D721Med (cell line): Measurements from ENCODE around the gene ZBTB17.

Source experiments
- DNase-seq: peaks from one replicate; pipeline ENCODE4 v3.0.0; 2011; ENCODE audit warnings: low spot score; ENCODE audit not compliant: insufficient read length
- FAIRE-seq: peaks from 2 replicates; lab custom pipeline; 2011; peaks lifted over from hg19 to GRCh38; lab: Jason Lieb, UNC
- TF ChIP-seq, protein P1 (sequence below): IDR thresholded peaks from 2 replicates; pipeline ENCODE4 v1.5.1; 2012; ENCODE audit warnings: mild to moderate bottlenecking, control low read depth; ENCODE audit not compliant: insufficient read depth; ENCODE audit errors: missing control alignments

Gene ZBTB17

DNA sequence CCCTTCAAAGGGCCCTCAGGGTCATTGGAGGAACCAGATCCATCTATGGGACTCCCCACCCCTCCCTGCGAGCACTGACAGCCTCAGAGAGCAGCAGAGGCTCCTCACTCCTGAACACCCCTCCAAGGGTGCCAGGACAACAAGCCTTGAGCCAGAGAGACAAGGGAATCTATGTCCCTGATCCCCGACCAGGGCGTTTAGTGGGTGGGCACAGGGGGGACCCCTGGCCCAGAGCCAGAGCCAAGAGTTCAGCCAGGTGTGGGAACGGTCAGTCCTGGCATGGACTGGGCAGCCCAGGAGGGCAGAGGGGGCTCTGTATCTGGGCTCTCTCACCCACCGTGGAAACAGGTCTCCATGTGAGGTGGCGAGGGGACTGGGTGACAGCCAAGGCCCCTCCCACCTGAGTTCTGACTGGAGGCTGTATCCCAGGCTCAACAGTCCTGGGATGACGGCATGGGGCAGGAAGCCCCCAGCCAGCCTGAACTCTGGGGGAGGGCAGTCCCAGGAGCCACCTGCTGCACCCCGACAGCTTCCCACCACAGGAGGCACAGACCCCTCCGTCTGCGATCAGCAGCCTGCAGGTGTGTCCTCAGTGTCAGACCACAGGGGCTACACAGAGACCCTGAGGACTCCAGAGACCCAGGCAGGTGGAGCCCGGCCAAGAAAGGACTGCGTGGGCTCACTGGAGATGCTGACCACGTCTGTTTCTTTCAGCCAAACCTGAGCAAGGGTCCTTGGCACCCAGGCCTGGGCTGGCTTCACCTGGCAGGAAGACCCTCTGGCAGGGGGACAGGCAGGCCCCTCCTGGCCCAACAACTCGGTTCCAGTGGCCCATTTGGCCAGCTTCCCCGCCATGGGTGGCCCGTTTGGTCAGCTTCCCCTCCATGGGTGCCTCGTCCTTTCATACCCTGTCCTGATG is 16.9 kb upstream of the ZBTB17 start:
- FAIRE-seq (no peak), DNase-seq (no peak)
- TF ChIP-seq, protein P1, sequence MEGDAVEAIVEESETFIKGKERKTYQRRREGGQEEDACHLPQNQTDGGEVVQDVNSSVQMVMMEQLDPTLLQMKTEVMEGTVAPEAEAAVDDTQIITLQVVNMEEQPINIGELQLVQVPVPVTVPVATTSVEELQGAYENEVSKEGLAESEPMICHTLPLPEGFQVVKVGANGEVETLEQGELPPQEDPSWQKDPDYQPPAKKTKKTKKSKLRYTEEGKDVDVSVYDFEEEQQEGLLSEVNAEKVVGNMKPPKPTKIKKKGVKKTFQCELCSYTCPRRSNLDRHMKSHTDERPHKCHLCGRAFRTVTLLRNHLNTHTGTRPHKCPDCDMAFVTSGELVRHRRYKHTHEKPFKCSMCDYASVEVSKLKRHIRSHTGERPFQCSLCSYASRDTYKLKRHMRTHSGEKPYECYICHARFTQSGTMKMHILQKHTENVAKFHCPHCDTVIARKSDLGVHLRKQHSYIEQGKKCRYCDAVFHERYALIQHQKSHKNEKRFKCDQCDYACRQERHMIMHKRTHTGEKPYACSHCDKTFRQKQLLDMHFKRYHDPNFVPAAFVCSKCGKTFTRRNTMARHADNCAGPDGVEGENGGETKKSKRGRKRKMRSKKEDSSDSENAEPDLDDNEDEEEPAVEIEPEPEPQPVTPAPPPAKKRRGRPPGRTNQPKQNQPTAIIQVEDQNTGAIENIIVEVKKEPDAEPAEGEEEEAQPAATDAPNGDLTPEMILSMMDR: no peak

DNA sequence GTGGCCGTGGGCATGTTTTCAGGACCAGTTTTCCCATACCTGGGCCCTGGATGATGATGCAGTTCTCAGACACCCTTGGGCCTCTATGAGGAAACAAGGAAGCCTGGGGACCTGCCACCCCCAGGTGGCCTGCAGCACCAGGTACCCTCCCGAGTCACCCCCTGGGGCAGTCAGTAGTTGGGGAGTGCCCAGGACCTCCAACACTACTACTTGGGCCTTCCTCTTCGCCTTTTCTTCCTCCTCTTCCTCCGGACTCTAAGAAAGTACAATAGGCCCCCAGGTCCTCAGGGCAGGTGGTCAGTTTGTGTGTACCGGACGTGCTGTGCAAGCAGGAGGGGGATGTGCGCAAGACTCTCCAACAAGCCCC is 16.3 kb upstream of the ZBTB17 start:
- no peak for FAIRE-seq
- DNase-seq: no peak
- TF ChIP-seq, protein P1: no peak

DNA sequence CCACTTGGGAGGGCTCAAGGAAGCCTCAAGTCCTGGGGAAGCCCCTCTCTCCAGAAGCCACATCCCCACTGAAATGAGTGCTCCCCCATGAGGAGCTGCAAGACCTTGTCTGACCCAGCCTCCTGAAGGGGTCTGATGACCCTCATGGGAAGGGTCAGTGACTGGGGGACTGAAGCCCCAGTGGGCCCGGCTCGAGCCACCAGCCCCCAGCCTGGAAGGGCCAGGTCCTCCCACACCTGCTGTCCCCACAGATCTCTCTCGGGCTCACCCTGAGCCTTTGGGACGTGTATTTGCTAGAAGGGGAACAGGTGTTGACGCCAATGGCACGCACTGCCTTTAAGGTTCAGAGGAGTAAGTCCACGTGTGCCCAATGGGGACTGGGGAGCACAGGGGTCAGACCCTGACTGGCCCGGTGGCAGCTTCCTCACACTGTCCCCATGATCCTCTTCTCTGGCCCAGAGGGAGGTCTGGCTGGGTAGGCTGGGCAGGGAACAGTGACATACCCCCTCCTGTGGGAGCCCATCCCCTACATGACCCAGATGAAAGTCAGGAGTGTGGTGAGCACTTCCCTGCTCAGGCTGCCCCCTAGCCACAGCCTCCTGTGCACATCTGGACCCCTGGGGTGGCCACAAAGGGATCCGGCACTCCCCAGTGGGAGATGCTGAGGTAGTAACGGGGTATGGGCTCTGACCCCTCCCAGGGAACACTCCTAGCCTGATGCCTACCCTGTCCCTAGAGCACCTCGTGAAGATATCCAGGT is 15.7 kb upstream of the ZBTB17 start:
- no peak for FAIRE-seq
- no peak for DNase-seq
- TF ChIP-seq, protein P1: no peak

DNA sequence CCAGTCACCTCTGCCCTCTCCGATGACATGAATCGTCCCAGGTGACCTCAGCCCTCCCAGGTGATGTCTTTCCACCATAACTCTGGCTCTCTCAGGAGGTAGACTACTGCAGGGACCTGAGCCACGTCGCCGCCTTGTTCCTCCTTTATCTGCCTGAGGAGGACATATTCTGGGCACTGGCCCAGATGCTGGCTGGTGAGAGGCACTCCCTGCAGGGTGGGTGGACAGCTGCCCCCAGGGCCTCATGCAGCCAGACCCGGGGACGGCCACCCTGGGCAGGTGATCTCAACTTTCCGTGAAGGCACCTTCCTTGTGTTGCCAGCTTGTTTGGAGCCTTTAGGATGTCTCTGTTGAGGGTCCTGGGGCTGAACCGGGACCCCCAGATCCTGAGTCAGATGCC is 13.9 kb upstream of the ZBTB17 start:
- TF ChIP-seq, protein P1: no peak
- DNase-seq: no peak
- no peak for FAIRE-seq

DNA sequence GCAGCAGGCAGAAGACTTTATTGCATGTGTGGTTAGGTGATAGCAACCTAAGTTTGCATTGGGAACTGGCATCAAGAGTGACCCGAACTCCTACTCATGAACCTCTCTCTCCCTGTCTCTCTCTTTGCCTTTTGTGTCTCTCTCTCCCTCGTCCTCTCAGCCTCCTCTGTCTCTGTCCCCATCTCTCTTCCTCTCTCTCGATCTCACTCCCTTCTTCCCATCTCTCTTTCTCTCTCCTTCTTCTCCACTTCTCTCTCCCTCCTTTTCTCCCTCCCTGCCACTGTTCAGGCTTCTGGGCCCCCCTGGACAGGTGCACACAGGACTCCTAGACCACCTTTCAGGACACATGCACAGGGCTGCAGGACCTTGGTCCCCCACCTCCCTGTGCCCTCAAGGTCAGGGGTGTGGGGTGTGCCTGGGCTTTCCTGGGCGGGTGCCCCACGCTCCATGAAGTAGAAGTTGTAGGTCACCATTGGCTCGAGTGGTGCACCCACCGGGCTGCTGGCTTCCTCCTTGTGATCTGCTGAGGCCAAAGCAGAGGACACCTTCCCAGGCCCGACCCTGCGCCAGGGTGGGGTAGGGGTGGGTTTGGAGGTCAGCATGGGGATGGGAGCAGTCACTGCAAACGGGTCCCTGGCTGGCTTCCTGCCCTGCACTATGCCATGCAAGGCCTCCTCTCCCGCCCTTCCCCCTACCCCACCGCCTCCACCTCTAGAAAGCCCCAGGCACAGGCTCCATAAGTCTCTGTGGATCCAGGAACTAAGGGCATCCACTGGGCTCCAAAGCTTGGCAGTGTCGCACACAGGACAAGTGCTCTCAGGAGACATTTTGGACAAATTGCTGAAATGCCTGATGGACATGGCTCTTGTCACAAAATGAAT is 13.2 kb upstream of the ZBTB17 start:
- TF ChIP-seq, protein P1: no peak
- DNase-seq: no peak
- FAIRE-seq: no peak

DNA sequence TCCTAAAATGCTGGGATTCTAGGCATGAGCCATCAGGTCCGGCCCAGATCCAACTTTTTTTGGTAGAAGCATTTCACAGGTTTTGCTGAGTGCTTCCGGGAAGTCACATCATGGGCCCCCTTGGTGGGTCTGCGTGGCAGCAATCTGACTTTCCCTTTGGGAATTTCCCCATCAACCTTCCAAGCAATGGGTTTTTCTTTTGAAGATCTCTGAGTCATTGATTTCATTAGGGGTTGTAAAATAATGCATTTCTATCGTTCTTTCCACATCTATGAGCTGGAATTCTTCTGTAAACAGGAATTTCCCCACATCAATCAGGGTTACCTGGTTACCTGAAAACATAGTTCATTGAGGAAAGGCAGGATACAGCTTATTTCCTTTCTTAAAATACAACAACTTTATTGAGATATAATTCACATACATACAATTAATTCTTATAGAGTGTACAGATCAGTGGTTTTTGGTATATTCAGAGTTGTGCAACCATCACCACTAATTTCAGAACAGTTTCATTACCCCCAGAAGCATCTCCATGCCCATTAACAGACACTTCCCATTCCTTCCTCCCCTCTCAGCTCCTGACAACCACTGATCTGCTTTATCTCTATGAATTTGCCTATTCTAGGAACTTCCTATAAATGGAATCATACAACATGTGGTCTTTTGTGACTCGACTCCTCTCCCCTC is 9.9 kb upstream of the ZBTB17 start:
- DNase-seq: no peak
- no peak for FAIRE-seq
- TF ChIP-seq, protein P1: no peak
